Measurements from ENCODE around the gene PLK1. TPM values are rescaled to one million over a fixed set of nuclear protein-coding genes. Genes with fewer than 3 reads are reported as not detected.

PLK1 gene
- total and polyA plus RNA-seq, 2 of the 13 experiments (the other 11 are each of a cell fraction or from before 2014, with no cell fraction given): 71.5 to 76.3 TPM

- TF ChIP-seq ARID4A (CRISPR knock-in tag; IDR thresholded peaks at IDR 0.05; ENCODE audit: borderline replicate concordance) (peak; percentile 60; the same call in 1 of the 2 replicates), ZNF841 (CRISPR knock-in tag; IDR thresholded peaks at IDR 0.05; ENCODE audit: borderline replicate concordance) (no peak), KDM3A (CRISPR knock-in tag; IDR thresholded peaks at IDR 0.05; ENCODE audit: low read depth) (no peak), ZNF766 (CRISPR knock-in tag; IDR thresholded peaks at IDR 0.05; ENCODE audit: borderline replicate concordance) (no peak), ZNF547 (CRISPR knock-in tag; IDR thresholded peaks at IDR 0.05) (no peak), TEAD3 (CRISPR knock-in tag; optimal IDR thresholded peaks at IDR 0.05; ENCODE audit: borderline replicate concordance) (peak; percentile 19), HDAC6 (IDR thresholded peaks at IDR 0.05; ENCODE audit: low read depth, low read length) (no peak), ZGPAT (CRISPR knock-in tag; IDR thresholded peaks at IDR 0.05) (peak; percentile 38; the same call in 1 of the 2 replicates), HIC2 (CRISPR knock-in tag; IDR thresholded peaks at IDR 0.05; ENCODE audit: low read depth) (no peak), THAP11 (CRISPR knock-in tag; IDR thresholded peaks at IDR 0.05) (peak; percentile 42; the same call in 1 of the 2 replicates), SP4 (CRISPR knock-in tag; IDR thresholded peaks at IDR 0.05) (peak; percentile 39; the same call in 1 of the 2 replicates), AKNA (CRISPR knock-in tag; IDR thresholded peaks at IDR 0.05; ENCODE audit: borderline replicate concordance) (no peak), FOXO1 (CRISPR knock-in tag; IDR thresholded peaks at IDR 0.05) (peak; percentile 53), KDM1A (CRISPR knock-in tag; IDR thresholded peaks at IDR 0.05) (no peak), ELF4 (CRISPR knock-in tag; IDR thresholded peaks at IDR 0.05; ENCODE audit: borderline replicate concordance) (no peak), EZH2 (conservative IDR thresholded peaks at IDR 0.05; ENCODE audit: low read depth, low read length) (no peak)
Observed at GRCh38 chr16:23729503-23730424, 51.1 kb downstream of the PLK1 start (continued).

Data from HepG2 (cell line).